ENCODE data around the gene ADCY6.
A peak's percentile ranks its signal among the peaks of the same experiment; 100 is the strongest.
"Not testable (repeated sequence)": the region's sequence is repeated elsewhere in the genome, so short reads cannot be mapped to it uniquely, and the experiment has no call there.

The ADCY6 gene

DNA sequence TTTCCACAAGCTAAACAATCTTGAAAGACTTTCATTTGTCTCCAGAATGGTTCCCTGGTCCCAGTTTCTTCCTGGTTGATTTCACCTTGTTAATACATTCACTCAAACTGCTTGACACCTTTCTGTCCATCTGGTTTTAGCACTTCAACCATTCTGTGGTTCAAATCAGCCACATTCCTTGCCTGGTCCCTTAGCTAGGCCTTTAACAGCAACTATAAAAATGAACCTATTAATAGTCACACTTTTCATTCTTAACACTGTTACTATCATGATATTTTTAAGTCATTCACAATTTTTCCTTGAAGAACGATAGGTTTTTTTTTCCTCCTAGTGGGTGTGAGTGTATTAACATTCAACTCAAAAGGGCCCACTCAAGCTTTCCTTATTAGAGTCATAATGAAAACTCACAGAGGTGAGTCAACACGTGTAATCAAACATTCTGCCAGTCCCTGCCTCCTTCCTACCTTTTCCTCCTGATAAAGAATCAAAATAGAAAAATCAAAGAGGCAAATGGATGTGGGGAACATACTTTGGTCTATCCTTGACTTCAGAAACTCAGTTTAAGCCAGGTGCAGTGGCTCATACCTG is 38.0 kb downstream of the ADCY6 start:
- no peak for DNase-seq (ENCODE audit: low read depth, low spot score)

DNA sequence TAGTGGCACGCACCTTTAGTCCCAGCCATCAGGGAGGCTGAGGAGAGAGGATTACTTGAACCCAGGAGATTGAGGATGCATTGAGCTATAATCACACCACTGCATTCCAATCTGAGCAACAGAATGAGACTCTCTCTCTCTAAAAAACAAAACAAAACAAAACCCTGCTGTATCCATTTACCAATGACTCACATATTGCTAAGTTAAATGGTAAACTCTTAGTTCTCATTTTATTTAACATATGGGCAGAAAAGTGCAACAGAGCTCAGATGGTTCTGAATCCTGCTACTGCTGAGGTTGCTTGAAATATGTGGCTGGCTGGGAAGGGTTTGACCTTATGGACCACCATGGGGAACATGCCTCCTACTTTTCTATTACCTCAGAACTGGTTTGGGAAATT is 38.7 kb downstream of the ADCY6 start:
- DNase-seq (ENCODE audit: low read depth, low spot score), result no peak

DNA sequence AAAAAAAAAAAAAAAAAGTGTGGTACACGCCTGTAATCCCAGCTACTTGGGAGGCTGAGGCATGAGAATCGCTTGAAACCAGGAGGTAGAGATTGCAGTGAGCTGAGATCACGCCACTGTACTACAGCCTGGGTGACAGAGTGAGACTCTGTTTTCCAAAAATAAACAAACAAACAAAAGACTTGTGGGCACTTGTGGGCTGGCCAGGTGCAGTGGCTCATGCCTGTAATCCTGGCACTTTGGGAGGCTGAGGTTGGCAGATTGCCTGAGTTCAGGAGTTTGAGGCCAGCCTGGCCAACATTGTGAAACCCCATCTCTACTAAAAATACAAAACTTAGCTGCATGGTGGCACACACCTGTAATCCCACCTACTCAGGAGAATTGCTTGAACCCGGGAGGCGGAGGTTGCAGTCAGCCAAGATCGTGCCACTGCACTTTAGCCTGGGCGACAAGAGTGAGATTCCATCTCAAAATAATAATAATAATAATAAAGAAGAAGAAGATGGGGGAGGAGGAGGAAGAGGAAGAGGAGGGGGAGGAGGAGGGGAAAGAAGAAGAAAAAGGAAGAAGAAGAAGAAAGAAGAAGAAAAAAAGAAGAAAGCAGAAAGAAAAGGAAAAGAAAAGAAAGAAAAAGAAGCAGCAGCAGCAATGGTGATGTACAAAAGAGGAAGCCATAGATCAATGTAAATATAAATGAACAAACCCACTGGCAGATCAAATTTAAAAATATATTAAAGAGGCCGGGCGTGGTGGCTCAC is 44.5 kb downstream of the ADCY6 start:
- DNase-seq (ENCODE audit: low read depth, low spot score), result no peak

DNA sequence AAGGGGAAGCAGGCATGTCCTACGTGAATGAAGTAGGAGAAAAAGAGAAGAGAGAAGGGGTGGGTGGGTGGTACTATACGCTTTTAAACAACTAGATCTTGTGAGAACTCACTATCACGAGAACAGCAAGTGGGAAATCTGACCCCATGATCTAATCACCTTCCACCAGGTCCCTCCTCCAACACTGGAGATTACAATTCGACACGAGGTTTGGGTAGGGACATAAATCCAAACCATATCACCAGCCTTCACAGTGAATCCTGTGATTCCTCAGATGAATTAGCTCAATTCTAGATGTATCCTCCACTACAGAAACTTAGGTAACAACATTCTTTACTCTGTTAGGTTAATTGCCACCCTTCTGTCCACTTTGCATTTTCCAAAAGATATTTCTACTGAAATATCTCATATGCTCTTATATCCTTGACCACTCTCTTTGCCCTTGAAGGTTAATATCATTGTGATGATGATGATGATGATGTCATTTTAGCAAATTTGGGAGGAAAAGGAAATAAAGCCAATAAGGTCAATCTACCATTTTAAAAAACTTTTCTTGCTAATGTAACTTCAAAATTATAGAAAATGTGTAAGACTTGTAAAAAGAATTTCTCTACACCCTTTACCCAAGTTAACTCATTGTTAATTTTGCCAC is 49.1 kb downstream of the ADCY6 start:
- DNase-seq (ENCODE audit: low read depth, low spot score), result no peak

DNA sequence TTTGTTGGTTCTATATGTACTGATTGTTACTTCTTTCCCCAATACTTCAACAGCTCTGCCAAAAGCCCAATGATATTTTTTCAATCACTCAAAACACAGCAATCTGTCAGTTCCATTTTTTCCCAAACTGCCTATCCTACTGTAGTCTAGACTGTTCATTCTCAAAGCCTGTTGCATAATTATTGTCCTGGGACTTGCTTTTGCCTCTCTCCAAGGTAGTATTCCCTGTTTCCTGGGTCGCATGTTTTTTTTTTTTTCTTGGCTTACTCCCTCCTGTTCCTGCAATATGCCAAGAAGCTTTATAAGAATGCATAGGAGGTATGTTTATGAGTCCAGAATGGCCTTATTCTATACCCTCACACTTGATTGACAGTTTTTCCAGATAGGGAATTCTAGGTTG is 52.4 kb downstream of the ADCY6 start:
- no peak for DNase-seq (ENCODE audit: low read depth, low spot score)

DNA sequence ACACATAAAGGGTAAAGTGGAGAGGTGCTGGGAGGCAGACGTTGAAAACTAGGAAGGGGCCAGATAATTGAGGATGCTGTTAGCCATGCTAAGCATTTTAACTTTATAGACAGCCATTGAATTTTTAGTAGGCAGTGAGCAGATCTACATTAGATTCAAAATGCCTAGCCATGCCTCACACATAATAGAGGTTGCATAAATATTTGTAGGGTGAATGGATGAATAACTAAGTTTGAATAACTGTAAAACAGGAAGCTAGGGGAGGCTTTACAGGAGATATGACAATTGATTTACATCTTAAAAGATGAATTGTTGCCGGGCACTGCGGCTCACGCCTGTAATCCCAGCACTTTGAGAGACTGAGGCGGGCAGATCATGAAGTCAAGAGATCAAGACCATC is 60.1 kb downstream of the ADCY6 start:
- no peak for DNase-seq (ENCODE audit: low read depth, low spot score)

DNA sequence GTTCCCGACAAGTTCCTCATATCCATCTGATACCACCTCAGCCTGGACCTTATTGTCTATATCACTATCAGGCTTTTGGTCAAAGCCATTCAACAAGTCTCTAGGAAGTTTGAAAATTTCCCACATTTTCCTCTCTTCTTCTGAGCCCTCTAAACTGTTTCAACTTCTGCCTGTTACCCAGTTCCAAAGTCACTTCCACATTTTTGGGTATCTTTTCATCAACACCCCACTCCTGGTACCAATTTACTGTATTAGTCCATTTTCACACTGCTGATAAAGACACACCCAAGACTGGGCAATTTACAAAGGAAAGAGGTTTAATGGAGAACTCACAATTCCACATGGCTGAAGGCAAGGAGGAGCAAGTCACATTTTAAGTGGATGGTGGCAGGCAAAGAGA is 68.2 kb downstream of the ADCY6 start:
- not testable (repeated sequence) for DNase-seq (ENCODE audit: low read depth, low spot score)

DNA sequence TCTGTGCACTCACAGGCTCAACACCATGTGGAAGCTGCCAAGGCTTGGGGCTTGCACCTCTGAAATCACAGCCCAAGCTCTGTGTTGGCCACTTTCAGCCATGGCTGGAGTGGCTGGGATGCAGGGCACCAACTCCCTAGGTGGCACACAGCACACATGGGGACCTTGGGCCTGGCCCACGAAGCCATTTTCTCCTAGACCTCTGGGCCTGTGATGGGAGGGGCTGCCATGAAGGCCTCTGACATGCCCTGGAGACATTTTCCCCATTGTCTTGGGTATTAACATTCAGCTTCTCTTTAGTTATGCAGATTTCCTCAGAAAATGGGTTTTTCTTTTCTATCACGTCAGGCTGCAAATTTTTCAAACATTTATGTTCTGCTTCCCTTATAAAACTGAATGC is 68.7 kb downstream of the ADCY6 start:
- not testable (repeated sequence) for DNase-seq (ENCODE audit: low read depth, low spot score)

DNA sequence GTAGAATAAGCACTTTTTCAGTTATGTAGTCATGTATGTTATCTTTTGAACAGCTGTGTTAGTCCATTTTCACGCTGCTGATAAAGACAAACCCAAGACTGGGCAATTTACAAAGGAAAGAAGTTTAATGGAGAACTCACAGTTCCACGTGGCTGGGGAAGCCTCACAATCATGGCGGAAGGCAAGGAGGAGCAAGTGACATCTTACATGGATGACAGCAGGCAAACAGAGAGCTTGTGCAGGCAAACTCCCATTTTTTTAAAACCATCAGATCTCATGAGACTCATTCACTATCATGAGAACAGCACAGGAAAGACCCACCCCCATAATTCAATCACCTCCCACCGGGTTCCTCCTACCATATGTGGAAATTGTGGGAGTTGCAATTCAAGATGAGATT is 69.9 kb downstream of the ADCY6 start:
- not testable (repeated sequence) for DNase-seq (ENCODE audit: low read depth, low spot score)

DNA sequence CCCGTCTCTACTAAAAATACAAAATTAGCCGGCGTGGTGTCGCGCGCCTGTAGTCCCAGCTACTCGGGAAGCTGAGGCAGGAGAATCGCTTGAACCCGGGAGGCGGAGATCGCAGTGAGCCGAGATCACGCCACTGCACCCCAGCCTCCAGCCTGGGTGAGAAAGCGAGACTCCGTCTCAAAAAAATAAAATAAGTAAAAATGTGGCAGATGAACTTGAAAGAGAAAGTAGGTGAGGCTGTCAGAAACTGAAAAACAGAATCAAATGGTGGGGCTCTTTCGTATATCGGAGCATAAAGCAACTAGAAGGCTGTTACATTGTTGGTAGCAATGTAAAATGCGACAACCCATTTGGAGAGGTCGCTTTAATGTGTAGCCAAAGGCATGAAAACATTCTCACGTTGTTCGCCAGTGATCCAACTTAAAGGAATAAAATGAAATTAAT is 71.6 kb downstream of the ADCY6 start:
- no peak for DNase-seq (ENCODE audit: low read depth, low spot score)

DNA sequence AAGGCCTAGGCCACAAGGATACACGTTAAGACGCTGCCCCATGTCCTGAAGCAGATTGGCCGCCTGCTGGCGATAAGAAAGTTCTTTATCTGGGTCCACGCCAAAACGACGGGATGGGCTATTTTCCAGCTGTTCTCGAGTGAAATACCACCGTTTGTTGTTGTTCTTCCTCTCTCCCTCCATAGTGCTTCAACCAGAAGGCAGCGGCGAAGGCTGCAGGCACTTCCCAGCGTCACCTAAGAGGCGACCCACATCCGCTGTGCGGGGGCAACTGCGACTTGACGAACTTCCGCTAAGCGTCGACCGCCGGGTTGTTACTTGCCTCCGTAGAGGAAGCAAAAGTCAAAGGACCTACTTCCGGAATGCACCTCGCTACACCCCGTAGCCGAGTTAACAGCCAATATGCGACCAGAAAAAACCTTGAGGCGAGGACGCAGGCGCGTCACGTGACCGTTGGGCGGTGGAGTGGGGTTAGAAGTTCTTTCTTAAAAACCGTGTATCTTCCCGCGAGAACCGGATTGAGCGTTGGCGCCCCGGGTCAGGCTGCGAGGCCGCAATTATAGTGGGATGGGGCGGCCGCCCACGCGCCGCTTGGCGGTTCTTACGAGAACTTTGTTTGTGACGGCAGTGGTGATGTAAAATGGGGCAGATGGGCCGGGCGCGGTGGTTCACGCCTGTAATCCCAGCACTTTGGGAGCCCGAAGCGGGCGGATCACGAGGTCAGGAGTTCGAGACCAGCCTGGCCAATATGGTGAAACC is 72.2 kb downstream of the ADCY6 start, which contains the start of gene CCNT1:
Gene CCNT1 (minus strand): TSS at position 215 of the 759 bp plus-strand sequence. CDS start 32 bp downstream, at position 183.
- peak; percentile 100 for DNase-seq (ENCODE audit: low read depth, low spot score)

Data from iPS DF 19.7 (cell line).